HTR-8/SVneo (cell line): ENCODE data around the gene DPP6.

Experiments used
- DNase-seq: peaks from one replicate; pipeline ENCODE4 v3.0.0; 2011; ENCODE audit warnings: low spot score, mixed read lengths; ENCODE audit not compliant: insufficient read length
- FAIRE-seq: peaks from 2 replicates; lab custom pipeline; 2011; peaks lifted over from hg19 to GRCh38; lab: Jason Lieb, UNC

The DPP6 gene

DNA sequence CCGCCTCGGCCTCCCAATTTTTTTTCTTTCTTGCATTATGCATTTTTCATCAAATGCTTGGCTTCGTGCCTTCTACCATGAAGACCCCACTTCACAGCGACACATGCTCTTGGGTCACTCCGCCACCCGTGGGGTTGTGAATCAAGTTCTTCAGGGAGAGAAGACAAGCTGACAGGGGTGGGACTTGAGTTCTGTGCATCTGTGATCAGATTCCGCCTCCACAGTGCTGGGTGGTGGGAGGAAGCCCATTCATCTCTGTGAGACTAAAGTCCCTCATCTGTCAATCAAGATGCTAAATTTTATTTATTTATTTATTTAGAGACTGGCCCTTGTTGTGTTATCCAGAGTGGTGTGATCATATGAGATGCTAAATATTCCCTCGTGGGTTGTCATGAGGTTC, 333.0 kb downstream of the DPP6 start:
- FAIRE-seq (no peak), DNase-seq (no peak)

DNA sequence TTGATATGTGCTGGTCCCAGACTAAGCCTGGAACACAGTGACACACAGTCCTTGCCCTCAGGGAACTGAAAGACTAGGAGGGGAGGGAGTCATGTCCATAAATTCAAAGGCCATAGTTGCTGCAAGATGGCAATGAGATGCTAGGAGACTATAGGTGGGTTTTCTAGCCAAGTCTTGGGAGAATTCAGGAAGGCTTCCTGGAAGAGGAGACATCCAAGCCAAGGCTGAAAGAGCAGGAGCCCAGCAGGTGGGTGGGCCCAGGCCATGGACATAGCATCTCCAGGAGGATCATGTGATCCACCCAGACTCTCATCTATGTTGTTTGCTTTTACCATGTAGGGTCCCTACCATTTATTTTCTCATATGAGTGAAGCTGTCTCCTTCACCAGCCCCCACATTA, 335.1 kb downstream of the DPP6 start:
- DNase-seq, result no peak
- no peak for FAIRE-seq

DNA sequence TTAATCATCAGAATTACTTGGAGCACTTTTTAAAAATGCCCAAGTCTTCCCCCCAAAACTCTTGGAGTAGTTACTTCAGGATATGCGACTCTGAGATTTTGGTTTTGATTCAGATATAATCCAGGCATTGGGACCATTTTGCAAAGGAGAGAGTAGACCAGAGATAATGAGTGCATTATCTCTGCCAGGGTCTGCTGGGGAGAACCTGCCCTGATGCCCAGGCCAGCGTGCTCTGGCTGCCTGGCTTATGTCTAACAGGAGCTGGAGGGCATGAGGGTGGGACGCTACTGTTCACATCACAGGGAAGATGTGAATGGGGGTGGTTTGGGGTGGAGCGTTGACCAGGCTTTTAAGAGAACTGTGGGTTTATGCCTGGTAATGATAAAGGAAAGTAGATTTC, 336.2 kb downstream of the DPP6 start:
- DNase-seq, result no peak
- no peak for FAIRE-seq

DNA sequence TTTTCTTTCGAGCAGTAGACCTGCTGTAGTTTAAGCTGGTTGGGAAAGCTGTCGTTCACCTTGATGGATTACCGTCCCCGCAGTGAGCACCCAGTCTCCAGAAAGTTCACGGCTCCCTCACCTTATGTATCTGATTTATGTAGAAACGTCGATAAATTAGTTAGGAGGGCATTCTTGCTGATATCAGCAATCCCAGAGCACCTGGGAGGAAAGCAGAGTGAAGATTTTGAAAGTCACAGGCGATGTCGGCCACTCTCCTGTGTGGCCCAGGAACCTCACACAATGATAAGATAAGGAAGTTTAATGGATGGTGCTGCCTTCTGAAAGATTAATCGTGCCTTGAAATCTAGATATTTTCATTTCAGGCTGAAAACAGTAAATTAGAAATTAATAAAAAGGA, 336.8 kb downstream of the DPP6 start:
- DNase-seq (no peak), FAIRE-seq (no peak)

DNA sequence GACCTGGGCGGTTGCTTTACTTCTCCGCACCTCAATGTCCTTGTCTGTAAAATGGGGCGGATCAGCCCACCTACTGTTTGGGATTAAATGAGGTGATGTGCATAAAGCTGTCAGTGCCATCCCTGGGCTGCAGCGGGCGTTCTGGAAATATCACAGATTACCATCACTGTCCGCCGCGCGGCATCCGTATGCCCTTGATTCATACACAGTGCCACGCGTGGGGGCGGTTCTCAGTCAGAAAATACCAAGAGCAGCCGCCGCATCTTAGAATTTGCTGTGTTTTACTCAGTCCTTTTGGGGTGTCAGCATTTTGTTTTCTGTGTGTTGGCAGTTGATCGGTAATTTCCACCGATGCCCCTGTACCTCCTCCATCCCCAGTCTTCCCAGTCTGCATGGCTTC, 338.8 kb downstream of the DPP6 start:
- no peak for FAIRE-seq
- DNase-seq, result no peak

DNA sequence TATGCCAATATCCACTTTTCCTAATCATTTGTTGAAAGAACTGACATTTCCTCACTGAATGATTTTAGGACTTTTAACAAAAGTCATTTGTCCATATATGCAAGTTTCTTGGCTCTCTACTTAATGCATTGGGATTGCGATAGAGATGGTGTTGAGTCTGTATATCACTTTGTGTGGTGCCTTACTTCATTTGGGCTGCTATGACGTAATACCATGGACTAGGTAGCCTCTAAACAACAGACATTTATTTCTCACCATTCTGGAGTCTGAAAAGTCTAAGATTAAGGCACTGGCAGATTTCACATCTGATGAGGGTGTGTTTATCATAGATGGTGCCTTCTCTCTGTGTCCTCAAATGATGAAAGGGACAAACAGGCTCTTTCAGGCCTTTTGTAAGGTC, 342.6 kb downstream of the DPP6 start:
- DNase-seq (no peak), FAIRE-seq (no peak)

DNA sequence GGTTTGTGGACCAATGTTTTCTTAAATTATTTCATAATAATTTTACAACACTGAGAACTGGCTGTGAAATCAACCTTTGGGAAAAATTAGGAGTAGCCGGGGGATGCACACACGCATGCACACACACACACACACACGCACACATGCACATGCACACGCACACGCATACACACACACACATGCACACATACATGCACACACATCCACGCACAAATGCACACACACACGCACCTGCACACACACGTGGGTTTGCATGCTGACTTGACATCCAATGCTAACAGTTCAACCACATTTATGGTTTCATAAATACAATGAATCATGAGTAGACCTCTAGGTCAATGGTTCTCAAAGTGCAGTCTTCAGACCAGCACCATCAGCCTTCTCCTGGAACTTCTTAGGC, 354.1 kb downstream of the DPP6 start:
- no peak for DNase-seq
- FAIRE-seq, result no peak

DNA sequence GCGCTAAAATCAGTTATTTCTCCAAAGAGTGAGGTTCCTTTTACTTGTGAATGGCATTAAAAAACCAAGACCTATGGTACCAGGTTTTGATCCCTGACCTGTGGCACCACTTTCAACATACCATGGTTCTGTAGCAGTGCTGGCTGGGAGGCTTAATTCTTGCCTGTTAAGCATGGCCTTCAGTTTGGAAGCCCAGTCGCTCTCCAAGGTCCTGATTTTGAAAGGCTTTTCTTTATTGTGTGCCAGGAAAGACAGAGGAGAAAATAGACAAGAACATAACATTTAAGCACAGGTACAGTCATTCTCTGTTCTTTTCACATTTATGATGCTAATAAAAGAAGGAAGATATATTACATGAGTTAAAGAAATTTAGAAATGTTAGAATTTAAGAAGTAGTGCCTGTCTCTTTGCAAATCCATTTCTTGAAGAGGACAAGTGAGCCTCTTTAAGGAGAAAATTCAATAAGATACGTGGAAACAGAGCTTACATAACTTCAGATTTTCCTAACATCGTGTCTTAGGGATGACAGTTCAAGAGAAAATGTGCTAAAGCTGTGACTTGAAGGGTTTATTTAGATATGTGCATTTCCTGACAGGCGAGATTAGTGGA, 357.6 kb downstream of the DPP6 start:
- DNase-seq (no peak), FAIRE-seq (no peak)

DNA sequence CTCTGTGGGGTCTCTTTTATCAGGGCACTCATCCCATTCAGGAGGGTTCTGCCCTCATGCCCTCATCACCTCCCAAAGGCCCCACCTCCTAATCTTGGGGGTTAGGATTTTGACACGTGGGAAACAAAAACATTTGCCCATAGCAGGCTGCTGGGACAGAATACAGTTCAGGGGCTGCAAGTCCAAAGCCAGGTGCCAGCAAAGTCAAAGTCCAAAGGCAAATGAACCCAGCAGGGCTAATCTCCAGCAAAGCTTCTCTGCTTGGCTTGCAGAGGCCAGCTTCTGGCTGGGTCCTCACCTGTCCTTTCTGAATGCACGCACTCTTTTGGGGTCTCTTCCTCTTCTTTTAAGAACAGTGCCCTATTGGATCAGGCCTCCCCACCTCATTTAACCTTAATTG, 359.9 kb downstream of the DPP6 start:
- FAIRE-seq, result no peak
- DNase-seq, result no peak

DNA sequence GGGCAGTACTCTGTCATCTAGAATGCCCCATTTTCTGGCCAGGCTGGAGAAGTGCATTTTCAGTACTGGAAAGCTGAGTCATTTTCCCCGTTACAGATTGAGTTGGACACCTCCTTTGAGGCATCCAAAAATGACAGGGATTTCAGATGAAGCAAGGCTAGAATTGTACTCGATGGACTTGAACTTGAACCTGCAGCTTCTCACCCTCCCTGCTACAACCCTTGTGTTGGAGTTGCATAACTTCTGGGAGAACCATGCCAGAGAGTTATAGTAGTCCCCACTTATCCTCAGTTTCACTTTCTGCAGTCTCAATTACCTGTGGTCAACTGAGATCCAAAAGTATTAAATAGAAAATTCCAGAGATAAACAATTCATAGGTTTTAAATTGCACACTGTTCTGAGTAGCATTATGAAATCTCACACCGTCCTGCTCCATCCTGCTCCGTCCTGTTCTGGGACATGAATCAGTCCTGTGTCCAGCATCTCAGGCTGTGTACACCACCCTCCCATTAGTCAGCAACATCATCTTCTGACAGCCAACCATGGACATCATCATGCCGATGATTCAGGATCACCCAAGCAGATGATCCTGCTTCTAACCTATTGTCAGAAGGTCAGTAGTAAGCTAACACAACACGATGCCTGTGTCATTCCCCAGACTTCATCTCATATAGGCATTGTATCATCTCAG, 363.7 kb downstream of the DPP6 start:
- DNase-seq (no peak), FAIRE-seq (no peak)

DNA sequence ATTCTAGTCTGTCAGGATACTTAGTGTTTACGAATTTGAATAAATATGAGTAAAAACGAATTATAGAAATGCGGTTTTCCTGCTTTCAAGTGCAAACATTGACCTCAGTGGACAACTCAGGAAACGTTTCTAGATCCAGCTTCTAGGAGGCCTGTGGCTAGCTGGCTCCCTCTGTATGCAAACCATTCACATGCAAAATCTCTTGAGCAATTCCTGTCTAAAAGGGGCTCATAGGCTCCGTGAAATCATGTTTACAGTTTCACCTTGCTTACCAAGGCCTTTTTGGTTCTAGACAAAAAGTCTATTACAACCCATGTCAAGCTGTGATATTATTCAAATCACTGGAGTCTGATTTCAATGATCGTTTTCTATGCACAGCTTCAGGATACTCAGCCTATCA, 364.5 kb downstream of the DPP6 start:
- no peak for FAIRE-seq
- DNase-seq, result no peak

DNA sequence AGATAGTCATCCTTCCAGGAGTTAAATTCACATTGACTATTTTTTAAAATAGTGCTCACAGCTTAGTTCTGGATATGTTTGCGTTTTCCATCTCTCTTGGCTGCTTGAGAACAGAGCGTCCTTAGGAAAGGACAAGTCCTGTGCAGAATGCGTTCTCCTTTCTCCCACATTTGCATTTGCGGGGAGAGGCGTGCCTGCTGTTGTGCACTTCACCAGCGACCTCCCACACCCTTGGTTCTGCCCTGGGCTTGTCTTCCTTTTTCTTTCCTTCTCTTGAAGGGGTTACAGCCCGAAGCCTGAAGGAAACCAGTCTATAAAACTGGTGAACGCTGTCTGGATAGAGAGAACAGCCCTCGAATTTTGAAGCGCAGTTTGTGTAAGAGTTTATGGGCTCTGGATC, 367.1 kb downstream of the DPP6 start:
- no peak for FAIRE-seq
- no peak for DNase-seq

DNA sequence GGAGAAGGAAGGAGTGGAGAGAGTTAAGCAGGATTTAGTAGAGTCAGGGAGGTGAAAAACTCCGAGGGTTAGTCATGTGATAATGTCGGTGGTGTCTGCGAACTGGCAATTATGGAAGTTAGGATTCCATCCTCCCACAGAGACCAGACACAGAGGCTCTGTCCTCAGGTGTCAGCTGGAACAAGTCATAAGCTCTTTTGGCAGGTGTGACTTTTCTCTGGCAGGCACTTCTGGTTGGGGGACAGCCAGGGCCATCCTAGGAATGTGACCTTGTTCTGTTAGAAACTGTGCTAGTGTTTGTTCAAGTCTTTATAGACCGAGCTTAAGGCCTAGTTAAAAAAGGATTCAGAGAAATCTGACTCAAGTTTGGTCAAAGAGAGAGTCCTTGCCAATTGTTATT, 371.0 kb downstream of the DPP6 start:
- no peak for DNase-seq

DNA sequence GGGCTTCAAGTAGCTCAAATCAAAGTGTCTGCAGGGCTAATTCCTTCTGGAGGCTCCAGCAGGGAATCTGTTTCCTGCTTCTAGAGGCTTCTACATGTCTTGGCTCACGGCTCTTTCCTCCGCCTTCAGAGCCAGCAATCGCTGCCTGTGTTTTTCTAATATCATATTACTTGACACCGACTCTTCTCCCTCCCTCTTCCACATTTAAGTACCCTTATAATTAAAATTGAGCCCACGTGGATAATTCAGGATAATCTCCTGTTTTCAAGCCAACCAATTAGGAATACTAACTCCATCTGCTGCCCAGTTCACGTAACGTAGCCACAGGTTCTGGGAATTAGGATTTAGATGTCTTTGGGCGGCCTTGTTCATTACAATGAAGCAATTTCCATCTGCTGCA, 372.2 kb downstream of the DPP6 start:
- FAIRE-seq (no peak), DNase-seq (no peak)

More for the DNA sequence above, 371.0 kb downstream of the DPP6 start:
- FAIRE-seq, result no peak

DNA sequence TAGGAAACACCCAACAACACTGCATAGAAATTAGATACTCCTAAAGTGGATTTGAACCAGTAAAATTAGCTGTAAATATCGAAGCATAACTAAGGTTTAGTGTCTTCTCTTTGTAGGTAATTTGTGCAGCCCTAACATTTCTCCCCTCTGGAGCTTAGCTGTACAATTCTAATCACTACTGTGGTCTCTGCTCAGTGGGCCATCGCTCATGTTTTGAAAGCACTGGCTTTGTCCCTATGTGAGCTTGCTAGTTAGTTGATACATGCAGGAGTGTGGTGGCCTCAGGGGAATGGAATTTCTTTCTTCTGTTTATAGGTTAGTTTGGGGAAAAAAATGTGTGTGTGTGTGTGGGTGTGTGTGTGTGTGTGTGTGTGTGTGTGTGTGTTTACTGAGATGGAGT, 373.1 kb downstream of the DPP6 start:
- no peak for DNase-seq
- no peak for FAIRE-seq

DNA sequence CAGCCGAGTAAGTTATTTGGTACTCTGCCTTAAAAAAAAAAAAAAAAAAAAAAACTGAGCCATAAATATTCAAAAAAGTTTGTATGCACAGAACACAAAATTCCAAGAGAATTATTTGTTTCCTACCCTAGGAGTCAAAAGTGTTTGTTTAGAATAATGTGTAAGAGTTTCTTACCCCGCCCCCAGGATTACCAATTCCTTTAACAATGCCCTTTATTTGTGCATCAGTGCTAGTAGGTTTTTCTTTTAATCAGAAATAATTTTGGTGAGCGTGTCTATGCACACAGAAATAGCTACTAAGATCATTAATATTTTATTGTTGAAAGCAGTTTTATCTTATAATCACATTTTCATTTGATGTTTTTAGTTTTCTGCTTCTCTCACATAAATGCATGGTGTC, 374.6 kb downstream of the DPP6 start:
- DNase-seq (no peak), FAIRE-seq (no peak)

DNA sequence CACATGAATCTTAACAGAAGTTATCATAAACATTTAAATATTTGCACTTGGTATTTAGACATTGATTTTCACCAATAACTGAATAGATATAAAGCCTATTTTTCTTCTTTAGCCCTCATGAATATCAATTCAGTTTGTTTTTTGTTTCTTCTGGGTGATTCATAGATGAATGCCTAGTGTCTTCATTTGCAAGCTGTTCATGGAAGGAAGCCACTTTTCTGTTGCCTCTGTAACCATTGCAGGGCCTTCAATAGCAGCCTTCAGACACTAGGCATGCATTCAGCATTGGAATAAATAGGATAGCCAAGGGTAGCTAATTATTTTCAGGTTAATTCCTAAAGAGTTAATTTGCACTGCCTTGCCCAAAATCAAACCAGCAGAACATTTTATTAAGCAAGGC, 375.3 kb downstream of the DPP6 start:
- DNase-seq, result no peak
- no peak for FAIRE-seq

DNA sequence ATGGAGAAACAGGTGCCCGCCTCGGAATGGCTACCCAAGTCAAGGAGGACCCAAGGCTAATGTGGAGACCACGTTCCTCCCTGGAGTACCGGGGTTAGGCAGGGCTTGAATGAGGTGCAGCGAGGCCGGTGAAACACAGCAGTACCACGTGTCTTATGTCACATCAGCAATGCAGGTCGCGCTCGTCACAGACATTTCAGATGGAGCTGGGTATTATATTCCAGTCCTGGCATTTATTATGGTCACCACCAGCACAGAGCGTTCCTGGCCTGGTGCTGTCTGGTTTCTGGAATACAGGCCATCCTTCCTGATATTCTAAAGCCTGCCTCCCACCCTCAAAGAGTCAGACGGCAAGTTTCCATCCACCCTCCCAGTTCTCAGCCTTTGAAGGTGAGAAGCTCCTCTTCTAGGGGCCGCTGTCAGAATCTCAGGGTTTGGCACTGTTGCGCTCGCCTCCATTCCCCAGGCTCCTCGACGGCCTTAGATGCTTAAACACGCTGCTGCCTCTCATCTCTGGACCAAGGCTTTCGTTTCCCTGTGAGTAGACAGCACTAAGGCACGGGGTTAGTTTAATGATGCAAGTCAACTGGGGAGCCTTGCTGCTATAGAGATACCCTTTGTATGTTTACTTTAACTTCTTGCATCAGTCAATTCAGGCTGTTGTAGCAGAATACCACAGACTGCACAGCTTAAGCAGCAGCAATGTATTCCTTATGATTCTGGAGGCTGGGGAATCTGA, 377.6 kb downstream of the DPP6 start:
- FAIRE-seq (no peak), DNase-seq (no peak)

DNA sequence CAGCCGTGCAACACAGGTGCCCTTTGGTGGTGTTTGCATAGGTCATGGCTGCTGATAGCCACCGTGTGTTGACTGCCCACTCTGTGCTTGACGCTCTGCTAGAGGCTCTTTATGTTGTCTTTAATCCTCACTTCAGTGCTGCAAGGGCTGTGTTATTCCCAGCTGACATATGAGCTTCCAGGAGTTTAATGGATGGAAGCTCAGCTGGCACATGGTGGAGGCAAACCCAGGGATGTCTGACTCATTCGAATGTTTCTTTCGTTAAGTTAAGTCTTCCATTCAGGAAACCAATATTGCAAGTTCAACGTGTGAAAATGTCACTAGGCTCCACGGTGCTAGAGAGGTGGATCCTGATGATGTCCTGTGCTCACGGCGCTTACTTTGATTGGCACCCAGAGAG, 378.4 kb downstream of the DPP6 start:
- no peak for DNase-seq
- no peak for FAIRE-seq

DNA sequence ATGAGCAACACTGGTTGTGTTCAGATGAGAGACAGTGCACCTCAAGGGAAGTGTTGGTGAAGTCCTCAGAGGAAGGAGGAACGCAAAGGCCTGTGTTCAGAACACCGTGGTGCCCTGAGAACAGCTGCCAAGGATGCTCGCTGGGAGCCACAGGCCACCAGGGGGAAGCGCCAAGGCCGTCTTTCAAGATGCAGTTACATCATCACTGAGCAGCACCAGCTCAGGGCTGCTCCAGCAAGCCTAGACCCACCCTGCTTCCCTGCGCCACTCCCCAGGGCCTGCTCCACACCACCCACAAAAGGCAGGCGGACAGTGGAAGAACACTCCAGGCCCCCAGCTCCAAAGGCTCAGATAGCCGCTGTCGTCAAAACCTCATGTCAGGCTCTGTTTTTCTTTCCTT, 378.8 kb downstream of the DPP6 start:
- no peak for FAIRE-seq
- no peak for DNase-seq
